Panc1 (cell line): Measurements from ENCODE around the gene LSMEM2. TPM values are rescaled to one million over a fixed set of nuclear protein-coding genes. Genes with fewer than 3 reads are reported as not detected.

Source experiments
- ATAC-seq: fragments of 200-7000 bp; cut with Tn5 transposase; 2 replicates; pipeline ENCODE4 v1.9.1; 2020; ENCODE audit warnings: mild to moderate bottlenecking, moderate library complexity
- BruUV-seq: library from RNA; stranded (reverse); fragments of 400-500 nt; replicated peaks from 2 replicates; lab custom pipeline; 2021; lab: Mats Ljungman, UMichigan
- CTCF ChIA-PET: fragments of 300-600 bp; sonication (Branson Sonifier 250); formaldehyde crosslinking; loops from one replicate; lab custom pipeline; 2022; ENCODE audit warnings: antibody characterized with exemption; lab: Charles Lee
- POLR2A ChIA-PET: fragments of 300-600 bp; sonication (Branson Sonifier 250); formaldehyde crosslinking; loops from one replicate; lab custom pipeline; 2022; ENCODE audit warnings: antibody characterized with exemption; lab: Charles Lee
- DNase-seq: peaks from one replicate; pipeline ENCODE4 v3.0.0-alpha.2; 2010; ENCODE audit warnings: low read depth, low spot score
- H3K27ac ChIP-seq: 2 replicates; pipeline ENCODE4 v1.5.1; 2011; ENCODE audit warnings: mild to moderate bottlenecking, low read length, inconsistent platforms
- H3K27me3 ChIP-seq: fragments of 200-500 bp; sonication (Bioruptor generic); 2 replicates; pipeline ENCODE4 v1.6.0; 2014; ENCODE audit warnings: low read length, inconsistent platforms; ENCODE audit not compliant: control insufficient read depth, insufficient read depth
- H3K36me3 ChIP-seq: fragments of 200-500 bp; sonication (Bioruptor generic); 2 replicates; pipeline ENCODE4 v1.5.1; 2014; ENCODE audit warnings: inconsistent platforms, mild to moderate bottlenecking, low read length, moderate library complexity; ENCODE audit not compliant: control insufficient read depth, insufficient read depth
- H3K4me1 ChIP-seq: 2 replicates; pipeline ENCODE4 v1.5.1; 2011; ENCODE audit warnings: inconsistent platforms, mild to moderate bottlenecking, low read length, moderate library complexity; ENCODE audit not compliant: control insufficient read depth, insufficient read depth
- H3K4me3 ChIP-seq, 2 experiments: 2 replicates each; pipeline ENCODE4 v1.5.1; 2011 to 2012; ENCODE audit warnings: low read depth in 2 of 2, low read length in 2 of 2, mild to moderate bottlenecking in 2 of 2, inconsistent platforms in 1 of 2, moderate library complexity in 1 of 2
- H3K9me3 ChIP-seq: fragments of 200-500 bp; sonication (Bioruptor generic); 2 replicates; pipeline ENCODE4 v1.5.1; 2014; ENCODE audit warnings: low read depth, mild to moderate bottlenecking, inconsistent platforms, low read length, moderate library complexity; ENCODE audit not compliant: control insufficient read depth, insufficient read depth
- CTCF ChIP-seq: fragments of 450-650 bp; IDR thresholded peaks from 2 replicates; pipeline ENCODE4 v1.5.1; 2017; ENCODE audit warnings: mild to moderate bottlenecking
- POLR2AphosphoS5 ChIP-seq: IDR thresholded peaks from 2 replicates; pipeline ENCODE4 v1.6.1; 2012; ENCODE audit warnings: mild to moderate bottlenecking, low read depth, low read length, moderate library complexity
- REST ChIP-seq, 2 experiments: IDR thresholded peaks; 2 replicates each; pipeline ENCODE4 v1.6.1; 2011 to 2012; ENCODE audit warnings: low read depth in 2 of 2, control low read depth in 1 of 2, low read length in 1 of 2, mild to moderate bottlenecking in 1 of 2, moderate library complexity in 1 of 2; ENCODE audit not compliant: insufficient read depth in 1 of 2
- SIN3A ChIP-seq: IDR thresholded peaks from 2 replicates; pipeline ENCODE4 v1.6.1; 2012; ENCODE audit warnings: low read depth, mild to moderate bottlenecking, low read length, moderate library complexity, borderline replicate concordance; ENCODE audit not compliant: insufficient read depth
- TCF7L2 ChIP-seq: IDR thresholded peaks from 2 replicates; pipeline ENCODE4 v1.6.1; 2011; ENCODE audit warnings: mild to moderate bottlenecking, low read depth, low read length, inconsistent platforms
- in situ Hi-C: cut with HindIII; loops from 2 replicates; pipeline ENCODE4 v1.10.0; 2016; ENCODE audit warnings: low sequenced_read_pairs, low pct_unique_long_range_greater_than_20kb
- intact Hi-C: fragments of 100-400 bp; cut with micrococcal nuclease; formaldehyde crosslinking; loops from one replicate; pipeline ENCODE4 v1.10.0; 2022; ENCODE audit not compliant: unreplicated experiment
- total RNA-seq: library from RNA; stranded (reverse); gene quantifications from one replicate; pipeline ENCODE4 v1.2.1, GENCODE V29; 2021; ENCODE audit not compliant: unreplicated experiment

Gene LSMEM2
- total RNA-seq, 1 experiment from 2014 or later = not detected

- POLR2A ChIA-PET = interaction anchor here (0.7 kb wide), 1 partner anchor 8 kb away, joined by 3 read pairs; no protein-coding TSS in a partner anchor
- intact Hi-C loops = no loop called here
- no peaks in the 10 kb centered on the region for H3K27me3 ChIP-seq
- TF ChIP-seq SIN3A (no peak), POLR2AphosphoS5 (no peak), CTCF (no peak), REST (IDR thresholded peaks at IDR 0.05; ENCODE audit: insufficient read depth in 1 of 2, low read depth in 2 of 2, low read length in 1 of 2) (no peak), TCF7L2 (no peak)
- no peaks in the 10 kb centered on the region for H3K36me3 ChIP-seq
- H3K27ac ChIP-seq = no peak overlapping the region
- H3K4me3 ChIP-seq = no peak overlapping the region
- ATAC-seq (no peak), DNase-seq (no peak)
- no peaks in the 10 kb centered on the region for H3K9me3 ChIP-seq
- BruUV-seq = no TSS peak
- CTCF ChIA-PET = interaction anchor here (1.4 kb wide), 1 partner anchor 18 kb away, joined by 3 read pairs; no protein-coding TSS in a partner anchor
- peaks cover 58% of the 10 kb centered on the region for H3K4me1 ChIP-seq
- in situ Hi-C loops = no loop called here
These were observed 36.5 kb upstream of the LSMEM2 start for GRCh38 chr3:50242381-50242770.

GRCh38 chr3:50242851-50243542 is 35.9 kb upstream of the LSMEM2 start:
- no peaks in the 10 kb centered on the region for H3K36me3 ChIP-seq
- H3K4me3 ChIP-seq = no peak overlapping the region
- in situ Hi-C loops (no loop called here), intact Hi-C loops (no loop called here)
- no peak for DNase-seq
- CTCF ChIA-PET = interaction anchor here (0.7 to 1.4 kb wide), 3 partner anchors 14 to 17 kb away, joined by 3 to 4 read pairs (median 3); no protein-coding TSS in a partner anchor
- BruUV-seq = no TSS peak
- peaks cover 61% of the 10 kb centered on the region for H3K4me1 ChIP-seq
- ATAC-seq = no peak
- no peaks in the 10 kb centered on the region for H3K9me3 ChIP-seq
- POLR2A ChIA-PET = interaction anchor here (0.7 kb wide), 1 partner anchor 9 kb away, joined by 3 read pairs; no protein-coding TSS in a partner anchor
- TF ChIP-seq POLR2AphosphoS5 (no peak), TCF7L2 (no peak), CTCF (no peak), REST (IDR thresholded peaks at IDR 0.05; ENCODE audit: insufficient read depth in 1 of 2, low read depth in 2 of 2, low read length in 1 of 2) (no peak), SIN3A (no peak)
- H3K27ac ChIP-seq = peak overlapping the region; percentile 44; the same call in 1 of the 2 replicates
- no peaks in the 10 kb centered on the region for H3K27me3 ChIP-seq
